DND-41 (cell line): ENCODE measurements around the gene PLCL1.

ENCODE experiments used
- EZH2 ChIP-seq: IDR thresholded peaks from 3 replicates; pipeline ENCODE4 v1.6.1; 2012; ENCODE audit warnings: borderline replicate concordance, low read depth, mild to moderate bottlenecking, moderate library complexity, low read length, inconsistent platforms; ENCODE audit not compliant: severe bottlenecking
- TF ChIP-seq, protein P1 (sequence below): IDR thresholded peaks from 2 replicates; pipeline ENCODE4 v1.5.1; 2012; ENCODE audit warnings: borderline replicate concordance, low read length, moderate library complexity, mild to moderate bottlenecking; ENCODE audit not compliant: poor library complexity, severe bottlenecking; ENCODE audit errors: extremely low read depth

DNA sequence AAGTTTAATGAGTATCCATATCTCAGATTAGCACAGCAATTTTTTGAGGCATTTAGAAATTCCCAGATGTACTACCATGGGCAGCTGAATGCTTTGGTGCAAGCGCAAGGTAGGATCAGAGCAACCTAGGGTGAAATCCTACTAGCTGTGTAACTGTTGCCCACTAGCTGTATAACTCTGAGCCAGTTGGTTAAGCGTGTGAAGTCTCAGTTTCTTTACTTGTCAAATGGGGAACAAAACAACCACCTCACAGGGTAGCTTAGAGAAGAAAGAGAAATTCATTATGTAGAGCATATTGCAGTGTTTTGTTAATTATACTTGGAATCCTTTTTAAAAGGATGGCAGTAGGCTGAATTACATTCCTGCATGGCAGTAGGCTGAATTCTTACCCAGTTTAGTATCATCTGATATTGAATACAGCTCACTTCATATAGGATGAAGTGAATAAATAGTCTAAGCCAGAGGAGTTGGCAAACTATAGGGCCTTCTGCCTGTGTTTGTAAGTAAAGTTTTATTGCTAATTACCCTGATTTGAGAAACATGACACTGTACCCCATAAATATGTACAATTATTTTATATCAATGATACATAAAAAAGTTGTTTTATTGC, 180.7 kb downstream of the PLCL1 start:
- TF ChIP-seq, protein P1, sequence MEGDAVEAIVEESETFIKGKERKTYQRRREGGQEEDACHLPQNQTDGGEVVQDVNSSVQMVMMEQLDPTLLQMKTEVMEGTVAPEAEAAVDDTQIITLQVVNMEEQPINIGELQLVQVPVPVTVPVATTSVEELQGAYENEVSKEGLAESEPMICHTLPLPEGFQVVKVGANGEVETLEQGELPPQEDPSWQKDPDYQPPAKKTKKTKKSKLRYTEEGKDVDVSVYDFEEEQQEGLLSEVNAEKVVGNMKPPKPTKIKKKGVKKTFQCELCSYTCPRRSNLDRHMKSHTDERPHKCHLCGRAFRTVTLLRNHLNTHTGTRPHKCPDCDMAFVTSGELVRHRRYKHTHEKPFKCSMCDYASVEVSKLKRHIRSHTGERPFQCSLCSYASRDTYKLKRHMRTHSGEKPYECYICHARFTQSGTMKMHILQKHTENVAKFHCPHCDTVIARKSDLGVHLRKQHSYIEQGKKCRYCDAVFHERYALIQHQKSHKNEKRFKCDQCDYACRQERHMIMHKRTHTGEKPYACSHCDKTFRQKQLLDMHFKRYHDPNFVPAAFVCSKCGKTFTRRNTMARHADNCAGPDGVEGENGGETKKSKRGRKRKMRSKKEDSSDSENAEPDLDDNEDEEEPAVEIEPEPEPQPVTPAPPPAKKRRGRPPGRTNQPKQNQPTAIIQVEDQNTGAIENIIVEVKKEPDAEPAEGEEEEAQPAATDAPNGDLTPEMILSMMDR: no peak
- no peak for TF ChIP-seq EZH2
